PC-3 (cell line): ENCODE measurements around the gene PPP1R3F. TPM values are rescaled to one million over a fixed set of nuclear protein-coding genes. Genes with fewer than 3 reads are reported as not detected.

Experiments used
- ATAC-seq: fragments of 200-7000 bp; cut with Tn5 transposase; 2 replicates; pipeline ENCODE4 v1.9.1; 2020; ENCODE audit warnings: mild to moderate bottlenecking, moderate library complexity
- BruUV-seq: library from RNA; stranded (reverse); fragments of 400-500 nt; replicated peaks from 2 replicates; lab custom pipeline; 2021; lab: Mats Ljungman, UMichigan
- CTCF ChIA-PET: fragments of 300-600 bp; sonication (Branson Sonifier 250); formaldehyde crosslinking; loops from one replicate; lab custom pipeline; 2022; ENCODE audit warnings: antibody characterized with exemption; lab: Charles Lee
- POLR2A ChIA-PET: fragments of 300-600 bp; sonication (Branson Sonifier 250); formaldehyde crosslinking; loops from one replicate; lab custom pipeline; 2022; ENCODE audit warnings: antibody characterized with exemption; ENCODE audit not compliant: unreplicated experiment; lab: Charles Lee
- DNase-seq: peaks from one replicate; pipeline ENCODE4 v3.0.0-alpha.2; 2015
- H2AFZ ChIP-seq: fragments of 300-600 bp; sonication (generic); 2 replicates; pipeline ENCODE4 v1.6.0; 2016; ENCODE audit warnings: antibody characterized with exemption, low read length
- H3F3A ChIP-seq: fragments of 300-600 bp; sonication (generic); one replicate; pipeline ENCODE4 v1.6.0; 2017; ENCODE audit warnings: antibody characterized with exemption, low read length, control low read depth, mild to moderate bottlenecking; ENCODE audit not compliant: unreplicated experiment
- H3K27ac ChIP-seq: fragments of 300-600 bp; sonication (generic); 2 replicates; pipeline ENCODE4 v1.5.1; 2016; ENCODE audit warnings: mild to moderate bottlenecking, low read length
- H3K27me3 ChIP-seq: fragments of 300-600 bp; sonication (generic); 2 replicates; pipeline ENCODE4 v1.6.1; 2016; ENCODE audit warnings: low read length, mixed read lengths
- H3K36me3 ChIP-seq: fragments of 300-600 bp; sonication (generic); 2 replicates; pipeline ENCODE4 v1.6.1; 2016; ENCODE audit warnings: low read depth, mixed run types, low read length, mixed read lengths
- H3K4me1 ChIP-seq: fragments of 300-600 bp; sonication (generic); 2 replicates; pipeline ENCODE4 v1.5.1; 2016; ENCODE audit warnings: low read length; ENCODE audit not compliant: insufficient read depth
- H3K4me2 ChIP-seq: fragments of 300-600 bp; sonication (generic); 2 replicates; pipeline ENCODE4 v1.6.0; 2016; ENCODE audit warnings: low read length
- H3K4me3 ChIP-seq: fragments of 300-600 bp; sonication (generic); 2 replicates; pipeline ENCODE4 v1.5.1; 2016; ENCODE audit warnings: mild to moderate bottlenecking, low read length, mixed read lengths
- H3K79me2 ChIP-seq: fragments of 300-600 bp; sonication (generic); 2 replicates; pipeline ENCODE4 v1.6.1; 2017; ENCODE audit warnings: low read length, mixed read lengths
- H3K9ac ChIP-seq: fragments of 300-600 bp; sonication (generic); 2 replicates; pipeline ENCODE4 v1.6.0; 2016; ENCODE audit warnings: mild to moderate bottlenecking, low read length
- H3K9me2 ChIP-seq: fragments of 300-600 bp; sonication (generic); replicated peaks from 2 replicates; pipeline ENCODE4 v1.6.1; 2016; ENCODE audit warnings: mixed run types, low read length, mixed read lengths
- H3K9me3 ChIP-seq: fragments of 300-600 bp; sonication (generic); 2 replicates; pipeline ENCODE4 v1.6.1; 2016; ENCODE audit warnings: low read length, mixed read lengths
- H4K20me1 ChIP-seq: fragments of 300-600 bp; sonication (generic); 2 replicates; pipeline ENCODE4 v1.6.1; 2016; ENCODE audit warnings: low read length, mixed read lengths
- CTCF ChIP-seq: fragments of 300-600 bp; sonication (generic); conservative IDR thresholded peaks from 2 replicates; pipeline ENCODE4 v1.5.1; 2017; ENCODE audit warnings: antibody characterized with exemption, low read depth, mild to moderate bottlenecking, low read length
- EZH2 ChIP-seq: fragments of 300-600 bp; sonication (generic); IDR thresholded peaks from one replicate; pipeline ENCODE4 v1.6.1; 2017; ENCODE audit warnings: antibody characterized with exemption, mild to moderate bottlenecking, low read length; ENCODE audit not compliant: unreplicated experiment
- EZH2phosphoT487 ChIP-seq: fragments of 300-600 bp; sonication (generic); IDR thresholded peaks from 2 replicates; pipeline ENCODE4 v1.6.1; 2018; ENCODE audit warnings: mild to moderate bottlenecking, antibody characterized with exemption, low read length, borderline replicate concordance
- intact Hi-C: fragments of 100-400 bp; cut with micrococcal nuclease; formaldehyde crosslinking; loops from 2 replicates; pipeline ENCODE4 v1.9.0; 2023
- total RNA-seq: library from RNA; depleted of rRNA; stranded (reverse); fragments of >200 nt; gene quantifications from 2 replicates; pipeline ENCODE4 v1.2.3, GENCODE V29; 2014

The PPP1R3F gene
- total RNA-seq, 1 experiment from 2014 or later: 11.8 TPM

GRCh38 chrX:49263631-49264030 lies 6.0 kb upstream of the PPP1R3F start:
- Histone ChIP-seq H3K4me3 (no peak overlapping the region), H3K4me2 (no peak overlapping the region), H3F3A (no peaks in the 10 kb centered on the region), H3K9ac (no peak overlapping the region), H3K4me1 (peaks cover 7% of the 10 kb centered on the region), H2AFZ (no peak overlapping the region), H3K9me2 (no peaks in the 10 kb centered on the region), H3K27me3 (no peaks in the 10 kb centered on the region), H3K27ac (no peak overlapping the region), H3K9me3 (no peaks in the 10 kb centered on the region), H3K79me2 (no peaks in the 10 kb centered on the region), H3K36me3 (no peaks in the 10 kb centered on the region), H4K20me1 (no peaks in the 10 kb centered on the region)
- no TSS peak for BruUV-seq
- DNase-seq (no peak), ATAC-seq (no peak)
- POLR2A ChIA-PET: no interaction called here
- CTCF ChIA-PET: no interaction called here
- TF ChIP-seq CTCF (no peak), EZH2phosphoT487 (no peak), EZH2 (no peak)
- intact Hi-C loops: no loop called here

GRCh38 chrX:49264460-49264859 lies 5.1 kb upstream of the PPP1R3F start, which contains the start of gene FOXP3:
Gene FOXP3, minus strand, starts transcription at chrX:49264710. Its CDS starts 6,205 bp downstream, at chrX:49258505.
- POLR2A ChIA-PET: no interaction called here
- no peaks in the 10 kb centered on the region for H4K20me1 ChIP-seq
- no peaks in the 10 kb centered on the region for H3K27me3 ChIP-seq
- H3K9ac ChIP-seq: no peak within 1 kb of the TSS
- CTCF ChIA-PET: no interaction called here
- no peak for ATAC-seq
- H3K36me3 ChIP-seq: no peaks in the 10 kb centered on the region
- no peak for DNase-seq
- H2AFZ ChIP-seq: no peak within 1 kb of the TSS
- H3F3A ChIP-seq: no peaks in the 10 kb centered on the region
- TF ChIP-seq CTCF (no peak), EZH2 (no peak), EZH2phosphoT487 (no peak)
- H3K9me2 ChIP-seq: no peaks in the 10 kb centered on the region
- intact Hi-C loops: no loop called here
- no peak within 1 kb of the TSS for H3K27ac ChIP-seq
- H3K79me2 ChIP-seq: no peaks in the 10 kb centered on the region
- no TSS peak for BruUV-seq
- H3K4me2 ChIP-seq: no peak within 1 kb of the TSS
- no peaks in the 10 kb centered on the region for H3K9me3 ChIP-seq
- peaks cover 7% of the 10 kb centered on the region for H3K4me1 ChIP-seq
- no peak within 1 kb of the TSS for H3K4me3 ChIP-seq

- TF ChIP-seq CTCF (no peak), EZH2 (no peak), EZH2phosphoT487 (no peak)
- Histone ChIP-seq H3K27me3 (no peaks in the 10 kb centered on the region), H3F3A (no peaks in the 10 kb centered on the region), H3K4me2 (no peak overlapping the region), H3K9me2 (no peaks in the 10 kb centered on the region), H3K9ac (no peak overlapping the region), H3K4me3 (no peak overlapping the region), H2AFZ (no peak overlapping the region), H3K36me3 (no peaks in the 10 kb centered on the region), H3K9me3 (no peaks in the 10 kb centered on the region), H3K79me2 (peaks cover 18% of the 10 kb centered on the region), H3K4me1 (peaks cover 26% of the 10 kb centered on the region), H4K20me1 (no peaks in the 10 kb centered on the region), H3K27ac (no peak overlapping the region)
- no peak for ATAC-seq
- intact Hi-C loops: no loop called here
- POLR2A ChIA-PET: no interaction called here
- CTCF ChIA-PET: no interaction called here
- DNase-seq: no peak
- BruUV-seq: no TSS peak
Observed at GRCh38 chrX:49266523-49267445, 2.8 kb upstream of the PPP1R3F start.
